Lung (tissue), 12 donors: ENCODE data around the gene MTERF4. TPM values are rescaled to one million over a fixed set of nuclear protein-coding genes. Genes with fewer than 3 reads are reported as not detected.

ENCODE experiments used
- ATAC-seq: fragments of 200-7000 bp; cut with Tn5 transposase; one replicate; pipeline ENCODE4 v1.9.1; 2020; ENCODE audit warnings: moderate number of reproducible peaks; ENCODE audit not compliant: insufficient read depth, low FRiP score
- DNase-seq, 3 donors: peaks; one replicate each; pipeline ENCODE4 v3.0.0-alpha.2; 2013 to 2017
- H3K27ac ChIP-seq, 2 donors: one replicate each; pipeline ENCODE4 v1.5.1; 2013; ENCODE audit warnings: mild to moderate bottlenecking in 2 of 2, moderate library complexity in 2 of 2, control low read depth in 1 of 2, inconsistent platforms in 1 of 2, low read depth in 1 of 2, low read length in 1 of 2
- H3K27me3 ChIP-seq, 3 donors: one replicate each; pipeline ENCODE4 v1.5.1; 2013; ENCODE audit warnings: low read length in 2 of 3; ENCODE audit not compliant: control insufficient read depth in 3 of 3, insufficient read depth in 3 of 3
- H3K36me3 ChIP-seq, 4 donors: one replicate each; pipeline ENCODE4 v1.5.1; 2013; ENCODE audit warnings: low read length in 4 of 4, mild to moderate bottlenecking in 1 of 4, moderate library complexity in 1 of 4; ENCODE audit not compliant: control insufficient read depth in 4 of 4, insufficient read depth in 4 of 4
- H3K4me1 ChIP-seq, 5 donors: one replicate each; pipeline ENCODE4 v1.5.1; 2013; ENCODE audit warnings: low read length in 5 of 5, mild to moderate bottlenecking in 2 of 5, moderate library complexity in 1 of 5; ENCODE audit not compliant: control insufficient read depth in 5 of 5, insufficient read depth in 5 of 5
- H3K4me3 ChIP-seq: one replicate; pipeline ENCODE4 v1.5.1; 2013; ENCODE audit warnings: mild to moderate bottlenecking, control low read depth, moderate library complexity
- H3K9ac ChIP-seq, 2 donors: one replicate each; pipeline ENCODE4 v1.5.1; 2013; ENCODE audit warnings: low read length in 2 of 2, control low read depth in 1 of 2; ENCODE audit not compliant: insufficient read depth in 1 of 2
- H3K9me3 ChIP-seq, 4 donors: one replicate each; pipeline ENCODE4 v1.5.1; 2013; ENCODE audit warnings: low read length in 3 of 4, mild to moderate bottlenecking in 1 of 4, moderate library complexity in 1 of 4; ENCODE audit not compliant: control insufficient read depth in 4 of 4, insufficient read depth in 3 of 4
- WGBS, 2 donors: extraction: QIAGEN DNeasy Blood & Tissue Kit; methylation state at CpG; one replicate each; pipeline ENCODE4 v1.1.7; 2013; 5-methylcytosine and 5-hydroxymethylcytosine counted together
- polyA plus RNA-seq, 2 donors: library from polyadenylated mRNA; stranded (reverse); fragments of 200-250 nt; gene quantifications; one replicate each; pipeline ENCODE4 v1.2.1, GENCODE V29; 2013
- total RNA-seq, 2 donors: library from RNA; depleted of rRNA in 1 of 2; stranded (reverse); fragments of >200 nt in 1 of 2; gene quantifications; one replicate each; pipeline ENCODE4 v1.2.1, GENCODE V29; 2014 to 2021
- TF ChIP-seq, protein P1 (sequence below): IDR thresholded peaks from 2 replicates; pipeline ENCODE4 v1.5.1; 2012; ENCODE audit warnings: mild to moderate bottlenecking; ENCODE audit errors: control extremely low read depth, extremely low read depth
- donor health status: control.
- donor health status: control.
- donor health status: Bipolar disorder and iron deficiency.
- donor health status: healthy.
- donor health status: DM: yes; HTN: yes; CAD: no.

Gene MTERF4
- total and polyA plus RNA-seq, 4 donors, result 23.5 to 50.1 (median 27.5) TPM

DNA sequence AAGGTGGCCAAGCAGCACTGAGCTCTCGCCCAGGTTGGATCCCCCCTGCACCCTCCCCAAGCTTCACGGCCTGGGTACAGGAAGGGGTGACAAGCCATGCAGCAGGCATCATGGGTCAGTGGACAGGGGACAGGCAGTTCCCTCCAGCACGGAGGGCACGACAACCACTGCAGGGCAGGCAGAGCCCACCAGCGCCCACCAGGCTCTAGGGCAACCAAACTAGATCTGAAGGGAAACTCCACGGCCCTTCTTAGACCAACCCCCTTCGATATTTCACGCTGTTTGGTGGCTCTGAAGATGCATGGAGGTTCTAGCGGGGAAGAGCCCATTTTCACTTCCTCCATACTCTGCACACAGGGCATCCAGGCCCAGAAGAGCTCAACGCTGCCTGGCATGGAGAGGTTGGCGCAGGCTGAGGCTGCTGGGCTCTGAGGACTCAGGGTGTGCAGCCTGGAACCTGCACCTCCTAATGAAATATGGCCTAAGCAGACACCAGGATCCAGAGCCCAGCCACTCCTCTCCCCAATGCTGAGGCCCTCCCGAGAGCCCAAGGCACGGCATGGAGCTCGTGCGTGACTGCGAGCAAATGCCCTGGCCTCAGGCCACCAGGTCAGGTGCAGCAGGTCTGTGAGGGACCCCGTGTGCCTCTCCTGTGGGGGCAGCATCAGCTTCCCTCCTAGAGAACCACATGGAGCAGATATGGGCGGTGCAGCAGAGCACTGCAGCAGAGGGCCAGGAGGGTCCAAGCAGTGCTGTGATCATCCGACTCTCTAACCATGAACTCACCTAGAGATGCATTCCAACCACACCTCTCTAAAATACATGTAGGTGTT, 8.7 kb upstream of the MTERF4 start:
- ATAC-seq, result no peak

DNA sequence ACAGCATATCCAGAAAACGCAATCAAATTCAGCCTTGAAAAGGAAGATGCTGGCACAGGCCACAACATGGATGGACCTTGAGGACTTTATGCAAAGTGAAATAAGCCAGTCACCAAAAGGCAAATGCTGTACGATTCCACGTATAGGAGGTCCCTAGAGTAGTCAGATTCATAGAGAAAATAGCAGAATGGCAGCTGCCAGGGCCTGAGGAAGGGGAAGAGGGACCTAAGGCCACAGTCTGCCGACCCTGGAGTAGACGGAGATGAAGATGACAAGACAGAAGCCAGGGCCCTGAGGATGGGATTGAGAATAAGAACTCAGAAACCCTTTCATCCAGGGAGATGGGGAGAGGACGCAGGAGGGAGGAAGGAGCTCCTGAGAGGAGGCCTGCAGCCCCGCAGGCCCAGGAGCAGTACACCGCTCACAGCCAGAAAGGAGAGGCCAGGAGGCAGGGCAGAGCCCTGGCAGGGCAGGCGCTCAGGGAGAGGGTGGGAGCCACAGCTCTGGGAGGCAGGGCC, 8.1 kb upstream of the MTERF4 start:
- no peak for ATAC-seq
- H3K27me3 ChIP-seq, result no peaks in the 10 kb centered on the region
- no peak for DNase-seq

More for the DNA sequence above, 8.7 kb upstream of the MTERF4 start:
- no peak for DNase-seq
- 87 to 93% methylated on average over 19 of the region's 19 CpGs for WGBS, 2 donors
- TF ChIP-seq, protein P1, sequence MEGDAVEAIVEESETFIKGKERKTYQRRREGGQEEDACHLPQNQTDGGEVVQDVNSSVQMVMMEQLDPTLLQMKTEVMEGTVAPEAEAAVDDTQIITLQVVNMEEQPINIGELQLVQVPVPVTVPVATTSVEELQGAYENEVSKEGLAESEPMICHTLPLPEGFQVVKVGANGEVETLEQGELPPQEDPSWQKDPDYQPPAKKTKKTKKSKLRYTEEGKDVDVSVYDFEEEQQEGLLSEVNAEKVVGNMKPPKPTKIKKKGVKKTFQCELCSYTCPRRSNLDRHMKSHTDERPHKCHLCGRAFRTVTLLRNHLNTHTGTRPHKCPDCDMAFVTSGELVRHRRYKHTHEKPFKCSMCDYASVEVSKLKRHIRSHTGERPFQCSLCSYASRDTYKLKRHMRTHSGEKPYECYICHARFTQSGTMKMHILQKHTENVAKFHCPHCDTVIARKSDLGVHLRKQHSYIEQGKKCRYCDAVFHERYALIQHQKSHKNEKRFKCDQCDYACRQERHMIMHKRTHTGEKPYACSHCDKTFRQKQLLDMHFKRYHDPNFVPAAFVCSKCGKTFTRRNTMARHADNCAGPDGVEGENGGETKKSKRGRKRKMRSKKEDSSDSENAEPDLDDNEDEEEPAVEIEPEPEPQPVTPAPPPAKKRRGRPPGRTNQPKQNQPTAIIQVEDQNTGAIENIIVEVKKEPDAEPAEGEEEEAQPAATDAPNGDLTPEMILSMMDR, result no peak
- Histone ChIP-seq H3K36me3 (peaks cover 0 to 8% (median 0%) of the 10 kb centered on the region in 4 donors), H3K4me1 (peaks cover 0 to 10% (median 0%) of the 10 kb centered on the region in 5 donors), H3K4me3 (no peak overlapping the region), H3K9ac (no peak overlapping the region), H3K27me3 (no peaks in the 10 kb centered on the region), H3K27ac (peak overlapping the region in 1 of 2 donors; percentile 11), H3K9me3 (no peaks in the 10 kb centered on the region)

DNA sequence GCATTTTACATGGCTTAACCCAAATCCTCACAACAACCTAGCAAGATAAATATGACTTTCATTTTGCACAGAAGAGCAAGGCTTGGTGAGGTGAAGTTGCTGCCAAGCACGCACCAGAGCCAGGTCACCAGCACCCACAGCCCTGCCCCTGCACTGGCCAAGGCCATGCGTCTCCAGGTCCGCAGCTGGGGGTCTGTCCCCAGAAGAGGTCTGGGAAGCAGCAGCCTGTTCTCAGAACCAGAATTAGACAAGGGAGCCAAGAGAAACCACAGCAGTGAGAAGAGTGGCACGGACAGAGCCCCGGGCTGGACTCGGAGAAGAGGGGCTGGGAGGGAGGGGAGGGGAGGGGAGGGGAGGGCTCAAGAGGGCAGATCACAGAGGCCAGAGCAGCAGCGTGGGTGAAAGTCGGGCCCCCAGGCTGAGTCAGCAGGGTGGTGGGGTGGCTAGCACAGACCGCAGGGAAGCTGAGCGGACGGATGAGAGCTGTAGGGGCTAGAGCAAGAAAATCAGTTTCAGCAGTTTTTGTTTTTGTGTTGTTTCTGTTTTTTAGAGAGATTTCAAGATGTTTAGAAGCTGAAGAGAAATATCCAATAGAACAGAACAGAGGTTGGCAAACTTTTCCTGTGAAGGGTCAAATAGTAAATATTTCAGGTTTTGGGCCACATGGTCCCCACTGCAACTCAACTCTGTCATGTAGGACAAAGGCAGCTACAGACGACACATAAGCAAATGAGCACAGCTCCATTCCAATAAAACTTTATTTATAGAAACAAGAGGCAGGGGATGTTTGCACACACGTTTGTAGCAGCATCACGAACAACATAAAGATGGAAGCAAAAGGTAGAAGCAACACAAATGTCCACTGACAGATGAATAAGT, 7.4 kb upstream of the MTERF4 start:
- no peaks in the 10 kb centered on the region for H3K27me3 ChIP-seq
- DNase-seq (no peak), ATAC-seq (no peak)
- no peak overlapping the region for H3K4me3 ChIP-seq
- peaks cover 0 to 6% (median 0%) of the 10 kb centered on the region in 4 donors for H3K36me3 ChIP-seq
- WGBS, 2 donors, result 82 to 89% methylated on average over 14 of the region's 14 CpGs
- H3K9ac ChIP-seq, result no peak overlapping the region
- TF ChIP-seq, protein P1, result no peak
- no peaks in the 10 kb centered on the region for H3K9me3 ChIP-seq
- H3K4me1 ChIP-seq, result peaks cover 0 to 11% (median 0%) of the 10 kb centered on the region in 5 donors
- H3K27ac ChIP-seq, result peak overlapping the region in 1 of 2 donors; percentile 66

More for the DNA sequence above, 8.1 kb upstream of the MTERF4 start:
- H3K27ac ChIP-seq, result no peak overlapping the region
- H3K9ac ChIP-seq, result no peak overlapping the region
- no peak overlapping the region for H3K4me3 ChIP-seq
- 95 to 96% methylated on average over 9 of the region's 9 CpGs for WGBS, 2 donors
- no peaks in the 10 kb centered on the region for H3K9me3 ChIP-seq
- H3K36me3 ChIP-seq, result peaks cover 0 to 8% (median 0%) of the 10 kb centered on the region in 4 donors
- TF ChIP-seq, protein P1, result no peak
- H3K4me1 ChIP-seq, result peaks cover 0 to 11% (median 0%) of the 10 kb centered on the region in 5 donors
